Activated naive CD4-positive, alpha-beta T cell (primary cell): ENCODE measurements around the gene AKR1D1.
"Not testable (repeated sequence)": the region's sequence is repeated elsewhere in the genome, so short reads cannot be mapped to it uniquely, and the experiment has no call there.

Experiments
- DNase-seq, 4 experiments: peaks; one replicate each; lab custom pipeline; 2025; lab: John Stamatoyannopoulos, UW

AKR1D1 gene

GRCh38 chr7:138074121-138074520 lies 2.1 kb upstream of the AKR1D1 start:
- no peak for DNase-seq

- DNase-seq = no peak
Measured at GRCh38 chr7:138074540-138074939, 1.7 kb upstream of the AKR1D1 start.

- no peak for DNase-seq
Measured at GRCh38 chr7:138075350-138075749, 909 bp upstream of the AKR1D1 start.

GRCh38 chr7:138075786-138076185 lies 473 bp upstream of the AKR1D1 start:
- DNase-seq = not testable (repeated sequence)

- DNase-seq = no peak
Measured at GRCh38 chr7:138077809-138078208, 1.6 kb downstream of the AKR1D1 start.

GRCh38 chr7:138079137-138079536 lies 2.9 kb downstream of the AKR1D1 start:
- no peak for DNase-seq

GRCh38 chr7:138081868-138082267 lies 5.6 kb downstream of the AKR1D1 start:
- DNase-seq = no peak

GRCh38 chr7:138083859-138084258 lies 7.6 kb downstream of the AKR1D1 start:
- DNase-seq = no peak

GRCh38 chr7:138086563-138087270 lies 10.5 kb downstream of the AKR1D1 start:
- DNase-seq = no peak

- DNase-seq = no peak
Measured at GRCh38 chr7:138089080-138089901, 13.0 kb downstream of the AKR1D1 start.

- DNase-seq = no peak
Measured at GRCh38 chr7:138091032-138091431, 14.8 kb downstream of the AKR1D1 start.

- DNase-seq = not testable (repeated sequence)
Measured at GRCh38 chr7:138091840-138092239, 15.6 kb downstream of the AKR1D1 start.

- no peak for DNase-seq
Measured at GRCh38 chr7:138092486-138093028, 16.3 kb downstream of the AKR1D1 start.

GRCh38 chr7:138095972-138096935 lies 20.0 kb downstream of the AKR1D1 start:
- no peak for DNase-seq

GRCh38 chr7:138097064-138097741 lies 20.9 kb downstream of the AKR1D1 start:
- no peak for DNase-seq

GRCh38 chr7:138099813-138100212 lies 23.6 kb downstream of the AKR1D1 start:
- no peak for DNase-seq

- no peak for DNase-seq
Measured at GRCh38 chr7:138105221-138105620, 29.0 kb downstream of the AKR1D1 start.

GRCh38 chr7:138115047-138115446 lies 38.8 kb downstream of the AKR1D1 start:
- DNase-seq = no peak

- DNase-seq = no peak
Measured at GRCh38 chr7:138116141-138116540, 39.9 kb downstream of the AKR1D1 start.

GRCh38 chr7:138116892-138117291 lies 40.6 kb downstream of the AKR1D1 start:
- no peak for DNase-seq

GRCh38 chr7:138120140-138120827 lies 44.0 kb downstream of the AKR1D1 start:
- DNase-seq = no peak
